Neural progenitor cell (in vitro differentiated cells): ENCODE measurements around the gene CLSTN2.

ENCODE experiments used
- CTCF ChIP-seq: fragments of 200-600 bp; sonication (generic); IDR thresholded peaks from 2 replicates; pipeline ENCODE4 v1.5.1; 2017; ENCODE audit warnings: antibody characterized with exemption, mild to moderate bottlenecking
- EZH2 ChIP-seq: fragments of 200-600 bp; sonication (generic); IDR thresholded peaks from 2 replicates; pipeline ENCODE4 v1.6.1; 2017; ENCODE audit warnings: antibody characterized with exemption, mild to moderate bottlenecking, moderate library complexity
- EZH2phosphoT487 ChIP-seq: fragments of 200-600 bp; sonication (generic); IDR thresholded peaks from 2 replicates; pipeline ENCODE4 v1.6.1; 2017; ENCODE audit warnings: antibody characterized with exemption

DNA sequence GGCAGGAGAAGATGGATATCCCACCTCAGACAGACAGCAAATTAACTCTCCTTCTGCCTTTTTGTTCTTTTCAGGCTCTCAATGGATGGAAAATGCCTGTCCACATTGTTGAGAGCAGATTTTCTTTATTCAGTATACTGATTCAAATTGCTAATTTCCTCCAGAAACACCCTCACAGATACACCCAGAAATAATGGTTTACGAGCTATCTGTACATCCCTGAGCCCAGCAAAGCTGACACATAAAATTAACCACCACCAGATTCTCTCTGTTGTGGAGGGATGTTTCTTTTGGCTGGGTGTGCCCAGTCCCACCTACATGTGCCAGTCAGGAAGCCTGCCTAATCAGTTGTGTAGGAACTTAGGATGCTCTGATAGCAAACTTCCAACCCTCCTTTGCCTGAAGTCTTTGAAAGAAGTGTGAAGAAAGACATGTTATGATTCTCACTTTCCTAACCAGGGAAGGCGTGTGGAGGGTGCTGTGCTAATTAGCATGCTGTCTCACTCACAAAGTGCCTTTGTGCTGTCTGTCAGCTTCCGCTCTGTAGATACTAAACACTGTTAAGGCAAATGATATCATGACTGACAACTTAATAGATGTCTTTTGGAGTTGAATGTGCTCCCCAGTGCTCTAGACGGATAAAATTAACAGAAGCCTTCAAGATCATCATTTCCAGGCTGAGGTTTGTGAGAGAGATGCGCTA is 208.5 kb downstream of the CLSTN2 start:
- no peak for TF ChIP-seq EZH2phosphoT487
- TF ChIP-seq CTCF: no peak
- no peak for TF ChIP-seq EZH2
